B cell (primary cell): ENCODE measurements around the gene PIK3CD. TPM values are rescaled to one million over a fixed set of nuclear protein-coding genes. Genes with fewer than 3 reads are reported as not detected.

Source experiments
- ATAC-seq: fragments of 200-7000 bp; cut with Tn5 transposase; one replicate; pipeline ENCODE4 v1.10.0; 2021; ENCODE audit warnings: low read depth, mild to moderate bottlenecking, moderate number of reproducible peaks, moderate library complexity
- CTCF ChIA-PET: fragments of 350-600 bp; sonication (Branson Sonifier 250); formaldehyde crosslinking; loops from one replicate; lab custom pipeline; 2021; ENCODE audit warnings: antibody characterized with exemption, inconsistent platforms; lab: Charles Lee
- POLR2A ChIA-PET: fragments of 350-600 bp; sonication (Branson Sonifier 250); formaldehyde crosslinking; loops from one replicate; lab custom pipeline; 2021; ENCODE audit warnings: antibody characterized with exemption; lab: Charles Lee
- DNase-seq: peaks from one replicate; pipeline ENCODE4 v3.0.0; 2013
- H2AFZ ChIP-seq: 2 replicates; pipeline ENCODE4 v1.6.1; 2012; ENCODE audit warnings: mild to moderate bottlenecking, low read depth, low read length; ENCODE audit not compliant: insufficient read depth, poor library complexity, severe bottlenecking
- H3K27ac ChIP-seq, 2 donors: 1 replicate in 1 of 2; 2 replicates in 1 of 2; pipeline ENCODE4 v1.5.1; 2012 to 2013; ENCODE audit warnings: low read length in 2 of 2, mild to moderate bottlenecking in 2 of 2, moderate library complexity in 1 of 2
- H3K27me3 ChIP-seq, 4 experiments: fragments of 200-600 bp in 1 of 4; sonication (generic) in 1 of 4; replicated peaks in 1 of 4; 1 replicate in 2 of 4; 2 replicates in 2 of 4; pipeline versions ENCODE4 v1.6.1 to v1.7.0; 2013 to 2016; ENCODE audit warnings: low read length in 3 of 4, mild to moderate bottlenecking in 2 of 4, mixed read lengths in 1 of 4, moderate library complexity in 1 of 4; ENCODE audit not compliant: insufficient read depth in 4 of 4, control insufficient read depth in 3 of 4; ENCODE audit errors: control extremely low read depth in 1 of 4
- H3K36me3 ChIP-seq, 2 experiments: replicated peaks in 1 of 2; 1 replicate in 1 of 2; 2 replicates in 1 of 2; pipeline versions ENCODE4 v1.6.1 to v1.7.1; 2013; ENCODE audit warnings: low read length in 1 of 2; ENCODE audit not compliant: insufficient read depth in 2 of 2, control insufficient read depth in 1 of 2; ENCODE audit errors: control extremely low read depth in 1 of 2, extremely low read depth in 1 of 2
- H3K4me1 ChIP-seq, 2 donors: fragments of 200-600 bp in 1 of 2; sonication (generic) in 1 of 2; 1 replicate in 1 of 2; 2 replicates in 1 of 2; pipeline versions ENCODE4 v1.5.1 to v1.6.1; 2013 to 2017; ENCODE audit warnings: low read length in 2 of 2; ENCODE audit not compliant: control insufficient read depth in 2 of 2, insufficient read depth in 2 of 2
- H3K4me2 ChIP-seq: replicated peaks from 2 replicates; pipeline ENCODE3; 2012; ENCODE audit warnings: mild to moderate bottlenecking, low read depth, low read length; ENCODE audit not compliant: poor library complexity, severe bottlenecking
- H3K4me3 ChIP-seq, 5 experiments: fragments of 200-600 bp in 1 of 5; sonication (generic) in 1 of 5; 1 replicate in 3 of 5; 2 replicates in 2 of 5; pipeline versions ENCODE4 v1.5.1 to v1.7.0; 2011 to 2016; ENCODE audit warnings: low read length in 4 of 5, mild to moderate bottlenecking in 4 of 5, low read depth in 2 of 5, control low read depth in 1 of 5, moderate library complexity in 1 of 5; ENCODE audit not compliant: insufficient read depth in 1 of 5; ENCODE audit errors: control extremely low read depth in 1 of 5, extremely low read depth in 1 of 5
- H3K79me2 ChIP-seq: fragments of 200-600 bp; sonication (generic); one replicate; pipeline ENCODE4 v1.6.0; 2016; ENCODE audit warnings: low read length; ENCODE audit not compliant: control insufficient read depth, insufficient read depth
- H3K9ac ChIP-seq: fragments of 200-600 bp; sonication (generic); 2 replicates; pipeline ENCODE4 v1.6.1; 2017; ENCODE audit warnings: mild to moderate bottlenecking, low read length, moderate library complexity
- H3K9me3 ChIP-seq, 3 donors: one replicate each; pipeline versions ENCODE4 v1.6.1 to v1.7.1; 2013; ENCODE audit warnings: low read length in 2 of 3; ENCODE audit not compliant: control insufficient read depth in 2 of 3, insufficient read depth in 1 of 3; ENCODE audit errors: control extremely low read depth in 1 of 3
- H4K20me1 ChIP-seq: 2 replicates; pipeline ENCODE4 v1.6.0; 2012; ENCODE audit warnings: mild to moderate bottlenecking, low read length; ENCODE audit not compliant: insufficient read depth, control insufficient read depth, poor library complexity, severe bottlenecking
- H3K27ac Mint-ChIP-seq: one replicate; pipeline ENCODE4 v1.8.0; 2021; ENCODE audit warnings: mixed read lengths
- H3K27me3 Mint-ChIP-seq: one replicate; pipeline ENCODE4 v1.8.0; 2021; ENCODE audit warnings: mixed read lengths
- H3K4me1 Mint-ChIP-seq: one replicate; pipeline ENCODE4 v1.8.0; 2021; ENCODE audit warnings: mixed read lengths
- H3K4me3 Mint-ChIP-seq: one replicate; pipeline ENCODE4 v1.8.0; 2021; ENCODE audit warnings: mixed read lengths
- H3K9me3 Mint-ChIP-seq: one replicate; pipeline ENCODE4 v1.8.0; 2022; ENCODE audit warnings: mixed read lengths; ENCODE audit not compliant: insufficient read depth
- EZH2 ChIP-seq: IDR thresholded peaks from 2 replicates; pipeline ENCODE4 v1.6.1; 2012; ENCODE audit warnings: borderline replicate concordance, low read depth, mild to moderate bottlenecking, moderate library complexity, low read length; ENCODE audit not compliant: insufficient read depth, poor library complexity, severe bottlenecking
- WGBS: methylation state at CpG from one replicate; pipeline ENCODE4 v1.1.5; 2013; ENCODE audit warnings: missing lambda C conversion rate; ENCODE audit not compliant: insufficient coverage; 5-methylcytosine and 5-hydroxymethylcytosine counted together
- intact Hi-C: fragments of 100-400 bp; cut with micrococcal nuclease; formaldehyde crosslinking; loops from one replicate; pipeline ENCODE4 v1.10.0; 2022
- polyA plus RNA-seq: library from polyadenylated mRNA; depleted of rRNA; stranded (reverse); fragments of >200 nt; gene quantifications from 2 replicates; pipeline ENCODE4 v1.2.3, GENCODE V29; 2012
- total RNA-seq, 2 donors: library from RNA; stranded (reverse); fragments of 120-200 nt in 1 of 2; gene quantifications; 1 replicate in 1 of 2; 2 replicates in 1 of 2; pipeline versions ENCODE4 v1.2.3 to v1.2.4, GENCODE V29; 2013 to 2022
- TF ChIP-seq, protein P1 (sequence below): fragments of 200-600 bp; IDR thresholded peaks from one replicate; pipeline ENCODE4 v1.8.0; 2022; ENCODE audit warnings: antibody characterized with exemption, mild to moderate bottlenecking

The PIK3CD gene
- total and polyA plus RNA-seq, 2 donors (not counting 1 experiment from before 2014, with no cell fraction given), result 144 to 222 TPM

DNA sequence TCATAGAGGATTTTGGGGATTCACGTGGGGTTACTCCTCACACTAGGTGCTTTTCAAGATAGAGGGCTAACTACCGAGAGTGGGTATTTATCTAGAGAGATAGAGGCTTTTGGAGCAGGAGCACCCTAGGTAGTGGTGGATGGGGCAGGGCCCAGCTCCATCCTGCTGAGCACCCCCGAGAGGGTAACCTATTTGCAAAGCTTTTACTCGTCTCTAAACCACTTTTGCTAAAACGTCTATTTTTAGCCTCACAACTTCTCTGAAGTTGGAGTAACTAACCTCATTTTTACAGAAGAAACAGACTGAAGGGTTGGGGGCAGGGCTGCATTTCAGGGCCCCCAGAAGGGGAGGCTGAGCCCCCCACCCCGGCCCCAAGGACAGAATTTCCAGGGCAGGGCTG lies 12.3 kb upstream of the PIK3CD start:
- ChIA-PET POLR2A (interaction anchor here (1.1 kb wide), 1 partner anchor 16 kb away, joined by 3 read pairs; no protein-coding TSS in a partner anchor), CTCF (interaction anchor here (1.1 to 1.7 kb wide), 2 partner anchors 14 to 82 kb away, joined by 3 to 4 read pairs; no protein-coding TSS in a partner anchor)
- no peak overlapping the region for H3K27ac Mint-ChIP-seq
- TF ChIP-seq EZH2, result no peak
- TF ChIP-seq, protein P1, sequence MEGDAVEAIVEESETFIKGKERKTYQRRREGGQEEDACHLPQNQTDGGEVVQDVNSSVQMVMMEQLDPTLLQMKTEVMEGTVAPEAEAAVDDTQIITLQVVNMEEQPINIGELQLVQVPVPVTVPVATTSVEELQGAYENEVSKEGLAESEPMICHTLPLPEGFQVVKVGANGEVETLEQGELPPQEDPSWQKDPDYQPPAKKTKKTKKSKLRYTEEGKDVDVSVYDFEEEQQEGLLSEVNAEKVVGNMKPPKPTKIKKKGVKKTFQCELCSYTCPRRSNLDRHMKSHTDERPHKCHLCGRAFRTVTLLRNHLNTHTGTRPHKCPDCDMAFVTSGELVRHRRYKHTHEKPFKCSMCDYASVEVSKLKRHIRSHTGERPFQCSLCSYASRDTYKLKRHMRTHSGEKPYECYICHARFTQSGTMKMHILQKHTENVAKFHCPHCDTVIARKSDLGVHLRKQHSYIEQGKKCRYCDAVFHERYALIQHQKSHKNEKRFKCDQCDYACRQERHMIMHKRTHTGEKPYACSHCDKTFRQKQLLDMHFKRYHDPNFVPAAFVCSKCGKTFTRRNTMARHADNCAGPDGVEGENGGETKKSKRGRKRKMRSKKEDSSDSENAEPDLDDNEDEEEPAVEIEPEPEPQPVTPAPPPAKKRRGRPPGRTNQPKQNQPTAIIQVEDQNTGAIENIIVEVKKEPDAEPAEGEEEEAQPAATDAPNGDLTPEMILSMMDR, result no peak
- peaks cover 0 to 9% (median 0%) of the 10 kb centered on the region in 3 donors for H3K9me3 ChIP-seq
- peaks cover 9% of the 10 kb centered on the region for H4K20me1 ChIP-seq
- H3K36me3 ChIP-seq, result peaks cover 0 to 12% of the 10 kb centered on the region in 2 experiments
- H3K27me3 ChIP-seq, result no peaks in the 10 kb centered on the region
- no peak overlapping the region for H3K27ac ChIP-seq
- peaks cover 78% of the 10 kb centered on the region for H3K79me2 ChIP-seq
- peaks cover 28 to 35% of the 10 kb centered on the region in 2 donors for H3K4me1 ChIP-seq
- WGBS, result no CpG with 5 or more reads among the region's 6 CpGs
- no peak for ATAC-seq
- no peak overlapping the region for H3K4me3 ChIP-seq
- no peak for DNase-seq
- H3K9me3 Mint-ChIP-seq, result no peaks in the 10 kb centered on the region
- intact Hi-C loops, result no loop called here
- peak overlapping the region; percentile 30 for H3K4me2 ChIP-seq
- no peak overlapping the region for H3K9ac ChIP-seq
- no peak overlapping the region for H2AFZ ChIP-seq
- peaks cover 56% of the 10 kb centered on the region for H3K4me1 Mint-ChIP-seq
- H3K27me3 Mint-ChIP-seq, result no peaks in the 10 kb centered on the region
- peak overlapping the region; percentile 21 for H3K4me3 Mint-ChIP-seq
